Pulmonary artery endothelial cell (primary cell): ENCODE data around the gene PURA. TPM values are rescaled to one million over a fixed set of nuclear protein-coding genes. Genes with fewer than 3 reads are reported as not detected.

Source experiments
- DNase-seq: peaks from one replicate; pipeline ENCODE4 v3.0.0-alpha.2; 2011; ENCODE audit warnings: low read depth, low spot score
- total RNA-seq: library from RNA; depleted of rRNA; stranded (reverse); fragments of >200 nt; gene quantifications from 2 replicates; pipeline ENCODE4 v1.2.3, GENCODE V29; 2014

PURA gene
- total RNA-seq = 7.0 and 9.8 TPM in 2 replicates

- peak; percentile 75 for DNase-seq
These were observed at the start of gene PURA for GRCh38 chr5:140113699-140114263. Gene PURA, plus strand, starts transcription at chr5:140114109. Its CDS starts 73 bp downstream, at chr5:140114182.

- DNase-seq = no peak
These were observed 41.1 kb upstream of the PURA start for GRCh38 chr5:140072812-140073211.

GRCh38 chr5:140073296-140073695, 40.6 kb upstream of the PURA start:
- no peak for DNase-seq

- DNase-seq = no peak
These were observed 38.5 kb upstream of the PURA start for GRCh38 chr5:140075371-140075770.

GRCh38 chr5:140076142-140076541, 37.8 kb upstream of the PURA start:
- DNase-seq = no peak

DNA sequence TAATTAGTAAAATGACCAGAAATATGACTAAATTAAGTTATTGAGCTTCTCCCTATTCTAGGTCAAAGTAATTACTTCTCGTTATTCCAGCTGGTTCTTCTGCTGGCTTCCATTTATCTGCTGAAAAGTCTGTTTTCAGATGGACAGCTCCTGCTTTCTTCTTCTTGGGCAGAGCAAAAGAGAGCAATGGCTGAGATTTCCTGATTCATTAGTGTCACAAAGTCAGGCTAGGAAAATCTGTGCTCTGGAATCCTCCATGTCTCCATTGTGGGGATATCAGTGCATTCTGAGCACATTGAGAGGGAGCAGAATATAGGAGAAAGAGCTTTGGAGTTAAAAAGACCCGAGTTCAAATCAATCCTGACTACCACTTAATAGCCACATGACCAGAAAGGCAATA, 37.1 kb upstream of the PURA start:
- DNase-seq = no peak

GRCh38 chr5:140083120-140083519, 30.8 kb upstream of the PURA start:
- DNase-seq = no peak

DNA sequence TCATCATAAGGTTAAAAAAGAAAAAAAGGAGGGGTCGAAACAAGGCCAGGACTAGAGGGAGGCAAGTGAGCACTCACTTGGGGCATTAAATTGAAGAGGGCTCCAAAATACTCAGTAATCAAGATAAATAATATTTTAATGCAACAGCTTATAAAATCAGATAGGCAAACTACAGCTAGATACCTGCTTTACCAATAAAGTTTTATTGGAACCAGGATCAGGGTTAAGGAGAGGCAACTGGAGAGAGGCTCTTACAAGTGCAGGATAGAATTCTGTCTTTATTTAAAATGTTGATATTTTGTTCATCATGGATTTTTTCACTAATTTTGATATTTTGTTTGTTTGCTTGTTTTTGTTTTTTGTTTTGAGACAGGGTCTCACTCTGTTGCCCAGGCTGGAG, 30.3 kb upstream of the PURA start:
- no peak for DNase-seq

DNA sequence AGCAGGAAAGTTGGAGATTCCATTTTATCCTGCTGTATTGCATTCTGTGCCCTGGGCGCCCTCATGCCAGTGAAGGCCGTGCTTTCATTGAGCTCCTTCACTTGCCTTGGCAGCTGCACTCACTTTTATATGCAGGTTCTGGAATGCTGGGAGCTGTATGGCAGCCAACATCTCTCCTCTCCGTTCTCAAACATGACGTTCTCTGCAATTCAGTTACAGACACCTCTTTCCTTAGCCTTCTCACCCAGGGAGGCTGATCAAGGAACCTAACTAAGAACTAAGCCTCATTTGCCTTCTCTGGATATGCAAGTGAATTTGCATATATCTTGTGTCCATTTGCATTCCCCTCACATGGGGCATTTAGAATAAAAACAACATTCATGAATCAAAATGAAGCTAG, 29.4 kb upstream of the PURA start:
- no peak for DNase-seq

- no peak for DNase-seq
These were observed 23.7 kb upstream of the PURA start for GRCh38 chr5:140090251-140090650.

- no peak for DNase-seq
These were observed 20.7 kb upstream of the PURA start for GRCh38 chr5:140093179-140093578.

DNA sequence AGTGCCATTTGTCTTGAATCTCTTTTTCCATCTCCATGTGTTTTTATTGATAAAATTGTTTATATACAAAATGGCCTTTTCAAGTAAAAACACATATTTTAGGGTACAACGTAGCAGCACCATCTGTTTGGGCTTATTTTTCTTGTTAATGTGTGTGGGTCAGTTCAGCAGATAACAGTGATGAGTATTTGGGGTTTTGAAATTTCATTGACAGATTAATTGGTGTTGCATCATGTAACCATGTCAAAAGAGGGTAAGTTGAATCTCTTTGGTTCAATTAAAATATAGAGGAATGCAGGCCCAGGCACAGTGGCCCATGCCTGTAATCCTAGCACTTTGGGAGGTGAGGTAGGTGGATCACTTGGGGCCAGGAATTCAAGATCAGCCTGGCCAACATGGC, 20.0 kb upstream of the PURA start:
- DNase-seq = no peak

DNA sequence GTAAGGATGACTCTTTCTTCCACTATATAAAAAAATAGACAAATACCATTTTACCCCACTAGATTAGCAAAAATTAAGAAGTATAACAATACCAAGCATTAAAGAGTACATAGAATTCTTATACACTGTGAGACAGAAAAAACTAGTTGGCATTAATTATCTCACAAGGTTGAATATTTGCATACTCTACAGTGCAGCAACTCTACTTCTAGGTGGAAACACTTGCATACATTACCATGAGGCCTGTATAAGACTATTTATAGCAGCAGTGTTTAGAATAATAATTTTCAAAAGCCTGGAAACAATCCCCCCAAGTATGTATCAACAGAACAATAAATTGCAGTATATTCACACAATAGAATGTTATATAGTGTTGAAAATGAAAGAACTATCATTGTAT, 19.0 kb upstream of the PURA start:
- DNase-seq = no peak

DNA sequence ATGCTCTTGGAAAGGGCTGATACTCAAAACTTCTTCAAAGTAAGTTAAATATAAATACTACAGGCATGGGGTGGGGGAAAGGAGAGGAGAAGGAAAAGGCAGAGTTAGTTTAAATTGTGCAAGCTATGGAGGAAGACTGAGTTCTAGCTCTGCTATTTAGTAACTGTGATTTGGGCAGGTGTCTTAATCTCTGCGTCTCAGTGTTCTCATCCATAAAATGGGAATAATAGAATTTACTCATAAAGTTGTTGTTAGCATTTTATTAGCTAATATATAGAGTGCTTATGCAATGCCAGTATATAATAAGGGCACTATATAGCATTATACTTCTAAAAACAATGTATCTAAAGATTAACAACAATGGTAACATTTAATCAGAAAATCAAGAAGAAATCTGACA, 12.7 kb upstream of the PURA start:
- DNase-seq = no peak

DNA sequence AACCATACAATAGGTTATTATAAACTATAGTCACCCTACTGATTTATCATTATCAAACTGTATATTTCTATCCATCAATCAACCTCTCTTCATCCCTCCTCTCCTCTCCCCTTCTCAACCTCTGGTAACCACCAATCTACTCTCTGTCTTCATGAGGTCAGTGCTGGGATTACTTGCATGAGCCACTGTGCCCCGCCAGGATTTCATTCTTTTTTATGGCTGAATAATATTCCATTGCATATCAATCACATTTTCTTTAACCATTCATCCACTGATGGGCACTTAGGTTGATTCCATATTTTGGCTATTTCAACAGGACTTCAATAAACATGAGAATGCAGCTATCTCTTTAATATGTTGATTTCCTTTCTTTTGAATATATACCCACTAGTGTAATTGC, 10.8 kb upstream of the PURA start:
- no peak for DNase-seq

- no peak for DNase-seq
These were observed 9.8 kb upstream of the PURA start for GRCh38 chr5:140104100-140104499.

GRCh38 chr5:140106101-140106500, 7.8 kb upstream of the PURA start:
- DNase-seq = no peak

- no peak for DNase-seq
These were observed 7.1 kb upstream of the PURA start for GRCh38 chr5:140106805-140107311.

- peak; percentile 76 for DNase-seq
These were observed 6.4 kb upstream of the PURA start for GRCh38 chr5:140107312-140108092.

DNA sequence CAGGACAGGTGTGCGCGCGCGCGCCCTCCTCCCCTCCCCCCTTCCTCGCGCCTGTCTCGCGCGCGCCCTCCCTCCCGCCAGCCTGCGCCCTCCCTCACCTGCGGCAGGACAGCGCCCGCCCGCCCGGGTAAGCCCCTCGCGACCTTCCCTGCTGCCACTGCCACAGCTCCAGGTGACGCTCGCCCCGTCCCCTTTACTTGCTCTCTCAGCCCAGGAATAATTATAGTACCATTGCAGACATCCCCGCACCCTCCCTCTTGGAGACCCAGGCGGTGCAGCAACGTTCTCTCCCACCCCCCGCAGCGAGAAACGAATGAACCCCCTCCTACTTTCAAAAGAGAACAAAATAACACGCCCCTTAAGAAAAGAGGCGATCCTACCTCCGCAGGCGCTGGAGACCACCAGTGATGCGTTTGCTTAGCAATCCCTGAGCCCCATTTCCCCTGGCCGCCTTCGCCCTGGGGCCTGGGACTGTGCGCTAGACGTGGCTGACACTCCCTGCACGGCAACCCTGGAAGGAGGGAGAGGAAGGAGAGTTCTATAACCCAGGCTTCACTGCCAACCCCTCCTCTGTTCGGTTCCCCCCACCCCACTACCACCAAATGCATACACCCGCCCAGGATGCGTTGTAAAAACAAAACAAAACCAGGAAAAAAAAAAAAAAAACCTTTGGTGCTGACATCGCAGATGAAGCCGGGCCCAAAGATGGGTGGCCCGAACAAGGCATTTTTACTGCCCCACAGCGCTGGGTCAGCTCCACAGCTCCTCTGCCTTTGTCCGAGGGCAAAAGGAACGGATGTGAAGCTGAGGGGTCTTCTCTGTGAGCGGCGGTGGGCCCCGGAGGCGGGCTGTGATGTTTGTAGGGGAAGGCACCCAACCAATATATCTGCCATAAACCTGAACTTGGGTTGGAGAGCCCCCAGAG, 5.6 kb upstream of the PURA start:
- DNase-seq = no peak

DNA sequence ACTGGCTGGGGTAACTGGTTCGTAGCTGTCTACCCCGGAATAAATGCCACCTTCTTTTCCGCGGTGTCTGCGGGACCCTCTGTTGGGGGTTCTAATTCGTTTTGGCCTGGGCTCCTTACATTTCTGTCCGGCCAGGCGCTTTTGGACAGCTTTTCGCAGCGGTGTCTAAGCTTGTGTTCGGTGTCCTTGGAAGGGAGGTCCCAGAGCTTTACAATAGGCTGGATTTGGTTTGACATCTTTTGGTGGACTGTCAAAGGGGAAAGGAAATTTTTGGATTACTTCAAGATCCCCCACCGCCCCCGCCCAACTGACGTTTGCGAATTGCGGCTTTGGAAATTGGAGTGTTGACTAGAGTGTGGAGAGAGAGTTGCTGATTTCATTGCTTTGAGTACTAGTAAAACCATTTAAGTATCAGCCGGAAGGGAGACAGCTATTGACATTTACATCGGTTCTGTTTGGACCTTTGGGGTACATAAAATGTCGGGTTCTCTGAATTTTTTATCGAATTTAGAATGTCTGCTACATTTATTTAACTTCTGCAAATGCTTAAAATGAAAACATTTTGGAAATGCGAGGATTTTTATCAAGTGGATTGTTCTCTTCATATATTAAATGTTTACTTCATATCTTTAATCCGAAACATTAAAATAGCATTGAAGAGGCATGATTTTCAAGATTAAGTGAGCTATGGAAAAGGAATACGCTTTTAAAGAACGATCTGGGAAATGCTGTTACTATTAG, 4.7 kb upstream of the PURA start:
- no peak for DNase-seq
